BLaER1 (cell line): ENCODE measurements around the gene EPC2.
A peak's percentile ranks its signal among the peaks of the same experiment; 100 is the strongest.

Experiments used
- H3K27ac ChIP-seq: shearing (Covaris generic); formaldehyde crosslinking; 2 replicates; pipeline ENCODE4 v1.8.1; 2022
- H3K27me3 ChIP-seq: shearing (Covaris generic); formaldehyde crosslinking; 2 replicates; pipeline ENCODE4 v1.8.1; 2022
- H3K36me3 ChIP-seq: shearing (Covaris generic); formaldehyde crosslinking; 2 replicates; pipeline ENCODE4 v1.8.1; 2022
- H3K4me1 ChIP-seq: shearing (Covaris generic); formaldehyde crosslinking; 2 replicates; pipeline ENCODE4 v1.8.1; 2022
- H3K4me2 ChIP-seq: shearing (Covaris generic); formaldehyde crosslinking; 2 replicates; pipeline ENCODE4 v1.8.1; 2022
- H3K4me3 ChIP-seq: shearing (Covaris generic); formaldehyde crosslinking; 2 replicates; pipeline ENCODE4 v1.8.1; 2022
- H3K9ac ChIP-seq: shearing (Covaris generic); formaldehyde crosslinking; 2 replicates; pipeline ENCODE4 v1.8.1; 2022
- H3K9me3 ChIP-seq: shearing (Covaris generic); formaldehyde crosslinking; 2 replicates; pipeline ENCODE4 v1.8.1; 2022
- H4K20me1 ChIP-seq: shearing (Covaris generic); formaldehyde crosslinking; 2 replicates; pipeline ENCODE4 v1.8.1; 2022
- Cebpa-rat ChIP-seq: shearing (Covaris generic); IDR thresholded peaks from 2 replicates; pipeline ENCODE4 v1.8.1; 2022

The EPC2 gene

DNA sequence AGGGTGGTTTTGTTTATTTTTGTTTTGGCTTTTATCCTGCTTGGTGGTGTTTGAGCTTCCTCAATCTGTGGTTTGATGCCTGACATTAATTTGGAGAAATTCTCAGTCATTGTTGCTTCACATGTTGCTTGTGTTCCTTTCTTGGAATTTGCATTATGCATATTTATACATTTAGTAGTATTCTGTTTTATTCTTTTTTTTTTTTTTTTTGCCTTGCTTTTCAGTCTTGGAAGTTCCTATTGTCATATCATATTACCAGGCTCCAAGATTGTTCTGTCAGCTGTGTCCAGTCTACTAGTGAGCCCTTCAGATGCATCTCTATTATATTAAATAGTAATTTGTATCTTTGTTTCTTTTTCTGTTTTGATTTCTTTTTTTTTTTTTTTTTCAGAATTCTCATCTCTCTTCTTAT, 77.0 kb downstream of the EPC2 start:
- 0 out of 2 replicates have a peak overlapping the region, but pooled peaks have one; percentile 8 for H3K4me2 ChIP-seq
- peaks cover 50% of the 10 kb centered on the region for H3K9me3 ChIP-seq
- peaks cover 91% of the 10 kb centered on the region for H4K20me1 ChIP-seq
- H3K4me3 ChIP-seq: no peak overlapping the region
- H3K27ac ChIP-seq: no peak overlapping the region
- no peak for TF ChIP-seq Cebpa-rat
- H3K9ac ChIP-seq: no peak overlapping the region
- H3K36me3 ChIP-seq: peaks cover 25% of the 10 kb centered on the region
- H3K27me3 ChIP-seq: no peaks in the 10 kb centered on the region
- H3K4me1 ChIP-seq: peaks cover 23% of the 10 kb centered on the region

DNA sequence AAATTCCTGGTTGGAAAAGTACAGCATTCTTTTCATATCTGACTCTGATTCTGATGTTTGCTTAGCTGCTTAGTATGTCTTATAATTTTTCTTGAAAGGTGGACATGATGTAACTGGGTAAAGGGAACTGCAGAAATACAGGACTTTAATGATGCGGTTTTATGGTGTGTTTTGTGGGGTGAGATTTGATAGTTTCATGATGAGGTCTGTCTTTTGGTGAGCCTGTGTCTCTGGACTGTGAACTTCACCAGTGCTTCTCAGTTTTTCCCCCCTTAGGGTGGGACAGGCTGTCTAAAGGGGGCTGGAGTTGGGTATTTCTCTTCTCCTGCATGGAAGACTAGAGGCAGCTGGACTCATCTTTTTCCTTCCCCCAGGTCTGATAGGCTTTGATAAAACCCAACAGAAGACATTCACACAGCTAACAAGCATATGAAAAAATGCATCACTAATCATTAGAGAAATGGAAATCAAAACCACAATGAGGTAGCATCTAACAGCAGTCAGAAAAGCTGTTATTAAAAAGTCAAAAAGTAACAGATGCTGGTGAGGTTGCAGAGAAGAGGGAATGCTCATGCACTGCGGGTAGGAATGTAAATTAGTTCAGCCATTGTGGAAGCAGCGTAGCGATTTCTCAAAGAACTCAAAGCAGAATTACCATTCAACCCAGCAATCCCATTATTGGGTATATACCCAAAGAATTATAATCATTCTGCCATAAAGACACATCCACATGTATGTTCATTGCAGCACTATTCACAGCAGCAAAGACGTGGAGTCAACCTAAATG, 77.6 kb downstream of the EPC2 start:
- H3K27me3 ChIP-seq: no peaks in the 10 kb centered on the region
- peaks cover 23% of the 10 kb centered on the region for H3K4me1 ChIP-seq
- no peak overlapping the region for H3K27ac ChIP-seq
- no peak overlapping the region for H3K9ac ChIP-seq
- H3K4me2 ChIP-seq: no peak overlapping the region
- H3K36me3 ChIP-seq: peaks cover 25% of the 10 kb centered on the region
- no peak overlapping the region for H3K4me3 ChIP-seq
- peaks cover 50% of the 10 kb centered on the region for H3K9me3 ChIP-seq
- no peak for TF ChIP-seq Cebpa-rat
- peaks cover 86% of the 10 kb centered on the region for H4K20me1 ChIP-seq

DNA sequence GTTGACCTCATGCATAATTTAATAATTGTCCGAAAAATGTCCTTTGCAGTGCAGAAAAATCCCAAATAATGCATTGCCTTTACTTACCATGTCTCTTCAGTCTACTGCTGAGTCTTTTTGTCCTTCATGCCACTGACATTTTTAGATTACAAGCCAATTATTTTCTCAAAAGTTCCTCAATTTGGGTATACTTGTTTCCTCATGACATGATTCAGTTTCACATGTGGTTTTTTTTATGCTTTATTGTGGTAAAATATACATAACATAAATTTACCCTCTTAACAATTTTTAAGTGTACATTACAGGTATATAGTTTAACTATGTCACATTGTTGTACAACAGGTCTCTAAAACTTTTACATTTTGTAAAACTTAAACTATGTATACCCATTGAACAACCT, 81.0 kb downstream of the EPC2 start:
- no peak overlapping the region for H3K27ac ChIP-seq
- no peak overlapping the region for H3K4me2 ChIP-seq
- H3K9ac ChIP-seq: no peak overlapping the region
- no peaks in the 10 kb centered on the region for H3K27me3 ChIP-seq
- peaks cover 81% of the 10 kb centered on the region for H4K20me1 ChIP-seq
- peaks cover 21% of the 10 kb centered on the region for H3K9me3 ChIP-seq
- no peak for TF ChIP-seq Cebpa-rat
- no peak overlapping the region for H3K4me3 ChIP-seq
- H3K36me3 ChIP-seq: peaks cover 17% of the 10 kb centered on the region
- H3K4me1 ChIP-seq: peaks cover 14% of the 10 kb centered on the region

DNA sequence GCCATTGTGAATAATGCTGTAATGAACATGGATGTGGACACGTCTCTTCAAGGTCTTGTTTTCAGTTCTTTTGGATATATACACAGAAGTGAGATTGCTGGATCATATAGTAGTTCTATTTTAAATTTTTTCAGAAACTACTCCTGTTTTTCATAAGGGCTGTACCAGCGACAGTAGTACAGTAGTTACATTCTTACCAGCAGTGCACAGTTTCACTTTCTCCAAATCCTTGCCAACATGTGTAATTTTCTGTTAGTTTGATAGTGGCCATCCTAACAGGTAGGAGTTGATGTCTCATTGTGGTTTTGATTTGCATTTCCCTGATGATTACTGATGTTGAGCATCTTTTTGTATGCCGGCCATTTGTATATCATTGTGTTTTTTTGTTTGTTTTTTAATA, 81.7 kb downstream of the EPC2 start:
- Histone ChIP-seq H3K9ac (no peak overlapping the region), H4K20me1 (peaks cover 81% of the 10 kb centered on the region), H3K4me3 (no peak overlapping the region), H3K27ac (no peak overlapping the region), H3K4me1 (peaks cover 10% of the 10 kb centered on the region), H3K9me3 (peaks cover 20% of the 10 kb centered on the region), H3K36me3 (peaks cover 16% of the 10 kb centered on the region), H3K4me2 (no peak overlapping the region), H3K27me3 (no peaks in the 10 kb centered on the region)
- TF ChIP-seq Cebpa-rat: no peak

DNA sequence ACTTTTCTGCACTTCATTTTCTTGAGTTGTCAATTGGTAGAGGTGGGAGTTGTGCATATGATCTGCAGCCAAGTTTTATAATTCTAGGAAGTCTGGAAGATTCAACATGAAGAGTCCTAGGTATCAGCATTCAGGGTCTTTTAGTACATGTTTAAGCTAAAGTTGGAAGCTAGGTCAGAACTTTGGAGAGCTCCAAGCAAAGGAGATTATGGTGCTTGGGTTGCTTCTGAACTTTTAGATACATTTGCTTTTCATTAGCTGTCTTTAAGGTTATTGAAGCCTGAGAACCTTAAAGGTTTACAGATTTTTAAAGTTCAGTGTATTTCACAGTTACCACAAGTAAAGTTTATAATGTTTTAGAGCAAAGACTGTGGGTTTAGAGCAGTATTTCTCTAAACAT, 85.5 kb downstream of the EPC2 start:
- Histone ChIP-seq H3K4me2 (no peak overlapping the region), H3K27ac (no peak overlapping the region), H3K9me3 (peaks cover 16% of the 10 kb centered on the region), H3K36me3 (peaks cover 14% of the 10 kb centered on the region), H3K9ac (no peak overlapping the region), H4K20me1 (peaks cover 65% of the 10 kb centered on the region), H3K27me3 (no peaks in the 10 kb centered on the region), H3K4me1 (peaks cover 5% of the 10 kb centered on the region; the same call in 1 of the 2 replicates), H3K4me3 (no peak overlapping the region)
- TF ChIP-seq Cebpa-rat: no peak

DNA sequence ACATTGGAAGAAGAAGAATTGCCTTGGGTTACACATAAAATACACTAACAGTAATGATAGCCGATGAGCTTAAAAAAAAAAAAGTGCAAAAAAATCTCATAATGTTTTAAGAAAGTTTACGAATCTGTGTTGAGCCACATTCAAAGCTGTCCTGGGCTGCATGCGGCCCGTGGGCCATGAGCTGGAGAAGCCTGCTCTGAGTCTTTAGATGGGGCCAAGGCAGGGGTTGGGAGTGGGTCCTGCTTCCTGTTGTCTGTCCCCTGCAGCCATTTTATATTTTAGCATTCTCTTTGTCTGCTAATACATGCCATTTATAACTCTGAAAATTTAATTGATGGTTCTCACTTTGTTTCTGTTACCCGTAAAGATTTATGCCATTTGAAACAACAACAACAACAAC, 93.2 kb downstream of the EPC2 start:
- Histone ChIP-seq H3K27me3 (no peaks in the 10 kb centered on the region), H3K4me3 (no peak overlapping the region), H3K4me2 (no peak overlapping the region), H3K9ac (0 out of 2 replicates have a peak overlapping the region, but pooled peaks have one; percentile 12), H4K20me1 (peaks cover 63% of the 10 kb centered on the region), H3K27ac (no peak overlapping the region), H3K4me1 (no peaks in the 10 kb centered on the region), H3K9me3 (peaks cover 5% of the 10 kb centered on the region; the same call in 1 of the 2 replicates), H3K36me3 (0 out of 2 replicates have a peak, but pooled peaks cover 11% of the 10 kb centered on the region)
- TF ChIP-seq Cebpa-rat: no peak

DNA sequence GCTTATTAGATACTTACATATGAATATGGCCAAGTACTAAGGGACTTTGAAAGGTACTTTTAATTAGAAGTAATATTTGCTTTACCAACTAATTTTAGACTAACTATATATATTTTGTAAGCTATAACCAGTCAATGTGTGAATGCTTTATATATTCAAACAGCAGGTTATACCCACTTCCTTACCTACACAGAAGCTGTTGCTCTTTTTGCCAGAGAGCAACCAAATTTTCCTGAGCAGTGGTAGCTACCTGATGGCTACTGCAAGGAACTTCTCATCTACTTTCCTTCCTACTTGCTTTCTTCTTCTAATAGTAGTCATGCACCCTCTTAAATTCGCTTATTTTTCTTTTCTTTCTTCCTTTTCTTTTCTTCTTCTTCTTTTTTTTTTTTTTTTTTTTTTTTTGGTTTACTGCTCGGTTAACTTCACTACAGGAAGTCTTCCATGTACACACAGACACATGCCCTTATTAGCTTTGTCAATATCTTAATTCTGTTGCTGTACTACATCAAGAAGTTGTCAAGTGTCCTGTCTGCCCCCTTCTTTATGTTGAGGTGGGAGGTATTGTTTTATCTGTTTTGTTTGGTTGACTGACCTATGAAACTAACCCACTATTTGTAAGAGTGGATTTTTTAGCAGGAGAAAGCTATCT, 95.0 kb downstream of the EPC2 start:
- Histone ChIP-seq H3K9me3 (no peaks in the 10 kb centered on the region), H3K9ac (no peak overlapping the region), H4K20me1 (peaks cover 55% of the 10 kb centered on the region), H3K4me3 (no peak overlapping the region), H3K36me3 (0 out of 2 replicates have a peak, but pooled peaks cover 6% of the 10 kb centered on the region), H3K4me2 (no peak overlapping the region), H3K4me1 (no peaks in the 10 kb centered on the region), H3K27me3 (no peaks in the 10 kb centered on the region), H3K27ac (no peak overlapping the region)
- no peak for TF ChIP-seq Cebpa-rat

DNA sequence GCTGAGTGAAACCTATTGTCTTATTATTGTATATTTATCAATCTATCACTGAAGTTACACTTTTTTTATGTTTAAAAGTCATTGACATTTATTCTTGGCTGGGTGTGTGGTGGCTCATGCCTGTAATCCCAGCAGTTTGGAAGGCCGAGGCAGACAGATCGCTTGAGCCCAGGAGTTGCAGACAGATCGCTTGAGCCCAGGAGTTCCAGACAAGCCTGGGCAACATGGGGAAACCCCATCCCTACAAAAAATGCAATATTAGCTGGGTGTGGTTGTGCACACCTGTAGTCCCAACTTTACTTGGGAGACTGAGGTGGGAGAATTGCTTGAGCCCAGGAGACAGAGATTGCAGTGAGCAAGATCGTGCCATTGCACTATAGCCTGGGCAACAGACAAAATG, 97.8 kb downstream of the EPC2 start:
- Histone ChIP-seq H3K4me1 (no peaks in the 10 kb centered on the region), H3K4me2 (no peak overlapping the region), H3K9me3 (no peaks in the 10 kb centered on the region), H3K27me3 (no peaks in the 10 kb centered on the region), H3K36me3 (peaks cover 11% of the 10 kb centered on the region), H4K20me1 (peaks cover 43% of the 10 kb centered on the region), H3K4me3 (no peak overlapping the region), H3K27ac (no peak overlapping the region), H3K9ac (no peak overlapping the region)
- no peak for TF ChIP-seq Cebpa-rat

DNA sequence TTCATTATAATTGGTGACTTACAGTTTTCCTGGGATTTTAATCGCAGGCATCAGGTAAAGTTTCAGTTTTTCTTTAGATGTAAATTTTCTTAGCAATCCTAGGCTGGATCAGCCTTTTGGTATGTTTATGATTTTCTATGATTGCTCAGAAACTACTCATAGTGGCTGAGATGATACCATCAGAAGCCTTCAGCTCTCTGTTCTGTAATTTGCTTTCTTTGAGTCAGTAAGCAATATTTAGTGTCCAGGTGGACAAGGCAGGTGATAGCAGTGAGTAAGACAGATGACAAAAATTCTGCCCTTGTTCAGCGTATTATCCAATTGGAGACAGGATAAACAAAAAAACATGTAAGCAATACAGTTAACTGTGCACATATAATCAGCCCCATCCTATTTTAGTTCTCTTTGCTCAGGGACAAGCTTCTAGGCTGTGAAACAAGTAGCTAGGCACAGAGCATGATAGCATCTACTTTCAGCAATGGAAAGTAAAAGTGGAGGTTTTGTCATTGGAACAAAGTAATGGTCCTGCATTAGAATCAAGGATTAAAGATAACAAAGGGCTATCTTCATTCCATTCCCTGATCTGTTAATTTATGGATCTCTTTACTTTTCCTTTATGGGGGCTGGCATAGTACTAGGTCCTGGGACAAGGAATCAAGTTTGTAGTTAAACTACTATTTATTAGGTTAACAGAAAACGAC, 100.8 kb downstream of the EPC2 start:
- H3K27ac ChIP-seq: no peak overlapping the region
- H3K4me2 ChIP-seq: no peak overlapping the region
- no peak overlapping the region for H3K4me3 ChIP-seq
- no peaks in the 10 kb centered on the region for H3K9me3 ChIP-seq
- TF ChIP-seq Cebpa-rat: no peak
- no peak overlapping the region for H3K9ac ChIP-seq
- H4K20me1 ChIP-seq: peaks cover 17% of the 10 kb centered on the region
- no peaks in the 10 kb centered on the region for H3K4me1 ChIP-seq
- no peaks in the 10 kb centered on the region for H3K27me3 ChIP-seq
- peaks cover 14% of the 10 kb centered on the region for H3K36me3 ChIP-seq

DNA sequence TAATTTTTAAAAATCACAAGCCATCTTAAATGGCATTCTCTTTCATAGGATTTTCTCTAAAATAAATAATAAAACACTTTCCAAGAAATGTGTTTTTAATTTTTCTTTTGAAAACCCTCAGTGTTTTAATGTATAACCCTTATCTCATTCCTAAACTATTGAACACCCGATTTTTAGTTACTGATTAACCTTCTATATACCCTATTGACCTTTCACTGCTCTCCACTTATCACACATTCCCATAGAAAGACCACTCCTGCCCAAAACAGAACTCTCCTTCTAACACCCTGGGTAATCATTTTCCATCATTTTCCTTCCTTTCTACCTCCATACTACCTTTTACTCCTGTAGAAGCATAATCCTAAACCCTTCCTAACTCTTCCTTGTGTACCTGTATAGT, 102.4 kb downstream of the EPC2 start:
- peaks cover 12% of the 10 kb centered on the region for H4K20me1 ChIP-seq
- H3K9me3 ChIP-seq: no peaks in the 10 kb centered on the region
- H3K9ac ChIP-seq: no peak overlapping the region
- H3K4me2 ChIP-seq: no peak overlapping the region
- no peaks in the 10 kb centered on the region for H3K4me1 ChIP-seq
- no peak overlapping the region for H3K27ac ChIP-seq
- TF ChIP-seq Cebpa-rat: no peak
- peaks cover 17% of the 10 kb centered on the region for H3K36me3 ChIP-seq
- H3K4me3 ChIP-seq: no peak overlapping the region
- H3K27me3 ChIP-seq: no peaks in the 10 kb centered on the region
